Measurements from ENCODE around the gene FOXP4.

GRCh38 chr6:41564448-41565142 is 18.4 kb downstream of the FOXP4 start:
- no peak for TF ChIP-seq EZH2phosphoT487 (IDR thresholded peaks at IDR 0.05; ENCODE audit: borderline replicate concordance, low read depth)
- TF ChIP-seq CTCF (IDR thresholded peaks at IDR 0.05) = no peak
- no peak for TF ChIP-seq EP300 (IDR thresholded peaks at IDR 0.05; ENCODE audit: borderline replicate concordance in 1 of 2, low read depth in 1 of 2, low read length in 1 of 2)
- no peak for TF ChIP-seq FOXM1 (IDR thresholded peaks at IDR 0.05; ENCODE audit: low read depth)
- TF ChIP-seq POLR2AphosphoS5 (IDR thresholded peaks at IDR 0.05; ENCODE audit: low read depth, low read length) = no peak
- TF ChIP-seq CHD2 (IDR thresholded peaks at IDR 0.05; ENCODE audit: low read length, partially characterized antibody) = no peak
- no peak for TF ChIP-seq RAD21 (IDR thresholded peaks at IDR 0.05; ENCODE audit: low read length)
- TF ChIP-seq SMC3 (IDR thresholded peaks at IDR 0.05; ENCODE audit: low read depth, low read length) = no peak
- TF ChIP-seq ZBTB33 (IDR thresholded peaks at IDR 0.05; ENCODE audit: borderline replicate concordance, low read depth) = no peak
- no peak for TF ChIP-seq TAF1 (IDR thresholded peaks at IDR 0.05; ENCODE audit: borderline replicate concordance, low read depth, low read length)
